H1 (cell line): Measurements from ENCODE around the gene PNMA6E. TPM values are rescaled to one million over a fixed set of nuclear protein-coding genes. Genes with fewer than 3 reads are reported as not detected.

Source experiments
- CTCF ChIA-PET: fragments of 300-600 bp; sonication (Branson Sonifier 250); formaldehyde crosslinking; loops from one replicate; lab custom pipeline; 2021; ENCODE audit not compliant: partially characterized antibody; lab: Charles Lee
- POLR2A ChIA-PET: fragments of 300-600 bp; sonication (Branson Sonifier 250); formaldehyde crosslinking; loops from one replicate; lab custom pipeline; 2021; ENCODE audit warnings: inconsistent platforms; ENCODE audit not compliant: partially characterized antibody; lab: Charles Lee
- DNase-seq, 2 experiments: peaks; one replicate each; pipeline versions ENCODE4 v3.0.0 to v3.0.0-alpha.2; 2010 to 2022; ENCODE audit warnings: low spot score in 2 of 2, low read depth in 1 of 2, mixed read lengths in 1 of 2
- FAIRE-seq: peaks from 2 replicates; lab custom pipeline; 2011; peaks lifted over from hg19 to GRCh38; lab: Jason Lieb, UNC
- H2AFZ ChIP-seq: 2 replicates; pipeline ENCODE4 v1.8.1; 2012; ENCODE audit warnings: low read length, inconsistent platforms
- H2AK5ac ChIP-seq: 2 replicates; pipeline ENCODE4 v1.6.1; 2013; ENCODE audit warnings: low read depth, low read length
- H2BK120ac ChIP-seq: replicated peaks from 2 replicates; pipeline ENCODE3; 2013; ENCODE audit warnings: low read depth, low read length, inconsistent platforms
- H2BK12ac ChIP-seq: 2 replicates; pipeline ENCODE4 v1.6.1; 2013; ENCODE audit warnings: low read depth, low read length
- H2BK15ac ChIP-seq: 2 replicates; pipeline ENCODE4 v1.6.1; 2013; ENCODE audit warnings: low read length
- H2BK20ac ChIP-seq: 2 replicates; pipeline ENCODE4 v1.6.1; 2013; ENCODE audit warnings: low read length
- H2BK5ac ChIP-seq: 2 replicates; pipeline ENCODE4 v1.6.1; 2013; ENCODE audit warnings: low read depth, low read length
- H3K14ac ChIP-seq: 2 replicates; pipeline ENCODE4 v1.6.1; 2013; ENCODE audit warnings: inconsistent platforms; ENCODE audit not compliant: insufficient read length
- H3K18ac ChIP-seq: 2 replicates; pipeline ENCODE4 v1.6.1; 2013; ENCODE audit warnings: low read length; ENCODE audit errors: extremely low read depth
- H3K23ac ChIP-seq: 2 replicates; pipeline ENCODE4 v1.6.1; 2013; ENCODE audit warnings: inconsistent platforms; ENCODE audit not compliant: insufficient read length
- H3K23me2 ChIP-seq: 2 replicates; pipeline ENCODE4 v1.6.1; 2013; ENCODE audit warnings: low read depth, low read length
- H3K27ac ChIP-seq: 2 replicates; pipeline ENCODE4 v1.6.1; 2011; ENCODE audit warnings: low read depth, low read length, inconsistent platforms
- H3K27me3 ChIP-seq, 4 experiments: replicated peaks in 1 of 4; 1 replicate in 1 of 4; 2 replicates in 3 of 4; pipeline versions ENCODE4 v1.6.1 to v1.8.1; 2011 to 2013; ENCODE audit warnings: low read length in 3 of 4, mild to moderate bottlenecking in 3 of 4, inconsistent platforms in 2 of 4, mixed read lengths in 2 of 4, moderate library complexity in 1 of 4; ENCODE audit not compliant: control insufficient read depth in 3 of 4, insufficient read depth in 3 of 4; ENCODE audit errors: extremely low read depth in 1 of 4
- H3K36me3 ChIP-seq, 4 experiments: 2 replicates each; pipeline versions ENCODE4 v1.6.1 to v1.8.1; 2011 to 2013; ENCODE audit warnings: mild to moderate bottlenecking in 4 of 4, low read length in 3 of 4, moderate library complexity in 2 of 4, control low read depth in 1 of 4, inconsistent platforms in 1 of 4; ENCODE audit not compliant: insufficient read depth in 4 of 4, control insufficient read depth in 2 of 4
- H3K4ac ChIP-seq: replicated peaks from 2 replicates; pipeline ENCODE3; 2013; ENCODE audit warnings: low read length, low read depth, mixed read lengths, inconsistent platforms; ENCODE audit not compliant: insufficient read length
- H3K4me1 ChIP-seq, 4 experiments: replicated peaks in 1 of 4; 1 replicate in 1 of 4; 2 replicates in 3 of 4; pipeline versions ENCODE4 v1.6.1 to v1.8.1; 2011 to 2013; ENCODE audit warnings: low read length in 3 of 4, inconsistent platforms in 2 of 4, mixed read lengths in 1 of 4; ENCODE audit not compliant: insufficient read depth in 4 of 4, control insufficient read depth in 3 of 4
- H3K4me2 ChIP-seq, 2 experiments: 2 replicates each; pipeline versions ENCODE4 v1.6.1 to v1.8.1; 2011 to 2013; ENCODE audit warnings: low read depth in 2 of 2, low read length in 2 of 2, control low read depth in 1 of 2, inconsistent platforms in 1 of 2, mild to moderate bottlenecking in 1 of 2; ENCODE audit not compliant: insufficient read depth in 1 of 2
- H3K4me3 ChIP-seq, 4 experiments: fragments of 200-600, 300-600 bp in 1 of 4; sonication (generic), shearing (Covaris generic), sonication (Bioruptor Twin) in 1 of 4; 2 replicates each; pipeline versions ENCODE4 v1.5.1 to v1.8.1; 2011 to 2016; ENCODE audit warnings: low read length in 4 of 4, low read depth in 3 of 4, control low read depth in 2 of 4, inconsistent platforms in 2 of 4, mild to moderate bottlenecking in 2 of 4, mixed read lengths in 1 of 4, moderate library complexity in 1 of 4; ENCODE audit not compliant: insufficient read depth in 2 of 4; ENCODE audit errors: extremely low read depth in 1 of 4
- H3K56ac ChIP-seq: replicated peaks from 2 replicates; pipeline ENCODE3; 2013; ENCODE audit warnings: low read depth, mild to moderate bottlenecking, mixed read lengths, low read length, inconsistent platforms; ENCODE audit not compliant: insufficient read length
- H3K79me1 ChIP-seq: 2 replicates; pipeline ENCODE4 v1.6.1; 2013; ENCODE audit warnings: low read depth, low read length, control low read depth
- H3K79me2 ChIP-seq, 2 experiments: 2 replicates each; pipeline versions ENCODE4 v1.6.1 to v1.8.1; 2012 to 2013; ENCODE audit warnings: low read length in 2 of 2, mild to moderate bottlenecking in 2 of 2, inconsistent platforms in 1 of 2; ENCODE audit not compliant: insufficient read depth in 2 of 2, control insufficient read depth in 1 of 2
- H3K9ac ChIP-seq, 4 experiments: replicated peaks in 1 of 4; 1 replicate in 1 of 4; 2 replicates in 3 of 4; pipeline versions ENCODE4 v1.6.1 to v1.8.1; 2011 to 2013; ENCODE audit warnings: low read depth in 3 of 4, low read length in 3 of 4, control low read depth in 2 of 4, mild to moderate bottlenecking in 2 of 4, moderate library complexity in 2 of 4, inconsistent platforms in 1 of 4; ENCODE audit errors: extremely low read depth in 1 of 4
- H3K9me3 ChIP-seq, 2 experiments: 2 replicates each; pipeline versions ENCODE4 v1.6.1 to v1.8.1; 2012 to 2013; ENCODE audit warnings: mild to moderate bottlenecking in 2 of 2, moderate library complexity in 2 of 2, control low read depth in 1 of 2, inconsistent platforms in 1 of 2, low read depth in 1 of 2, low read length in 1 of 2, mixed read lengths in 1 of 2; ENCODE audit not compliant: insufficient read depth in 2 of 2
- H4K20me1 ChIP-seq, 2 experiments: replicated peaks in 1 of 2; 2 replicates each; pipeline versions ENCODE3 to v1.8.1; 2011 to 2013; ENCODE audit warnings: inconsistent platforms in 2 of 2, low read length in 2 of 2, mild to moderate bottlenecking in 1 of 2; ENCODE audit not compliant: insufficient read depth in 2 of 2, control insufficient read depth in 1 of 2
- H4K5ac ChIP-seq: 2 replicates; pipeline ENCODE4 v1.6.1; 2013; ENCODE audit warnings: low read length, low read depth, mixed read lengths, inconsistent platforms; ENCODE audit not compliant: insufficient read length
- H4K8ac ChIP-seq: 2 replicates; pipeline ENCODE4 v1.8.0; 2013; ENCODE audit warnings: mild to moderate bottlenecking, moderate library complexity, low read length, inconsistent platforms; ENCODE audit not compliant: insufficient read depth; ENCODE audit errors: extremely low read depth
- H4K91ac ChIP-seq: replicated peaks from 2 replicates; pipeline ENCODE3; 2013; ENCODE audit warnings: low read length, mixed read lengths, inconsistent platforms; ENCODE audit not compliant: insufficient read length
- WGBS, 2 experiments: shearing (Covaris generic) in 1 of 2; methylation state at CpG; one replicate each; pipeline versions ENCODE4 v1.1.6 to v1.1.7; 2013 to 2015; ENCODE audit warnings: low lambda C conversion rate in 2 of 2, mixed read lengths in 2 of 2, inconsistent platforms in 1 of 2, low coverage in 1 of 2, missing lambda C conversion rate in 1 of 2; ENCODE audit not compliant: insufficient replicate concordance in 2 of 2, insufficient coverage in 1 of 2, insufficient read length in 1 of 2; ENCODE audit errors: extremely low coverage in 1 of 2, missing lambda C conversion rate in 1 of 2; 5-methylcytosine and 5-hydroxymethylcytosine counted together
- polyA plus RNA-seq, 7 experiments: library from polyadenylated mRNA; depleted of rRNA in 3 of 7; stranded (reverse) in 5 of 7; unstranded in 2 of 7; fragments of >200 nt in 5 of 7; fragments of 200-250 nt in 2 of 7; gene quantifications; 1 replicate in 5 of 7; 2 replicates in 1 of 7; 4 replicates in 1 of 7; pipeline versions ENCODE4 v1.2.1 to v1.2.3, GENCODE V29; 2011 to 2013; ENCODE audit warnings: missing spikeins in 2 of 7, mixed read lengths in 2 of 7
- total RNA-seq: library from RNA; stranded (reverse); fragmentation: NEBNext Ultra II Directional; extraction: Animal tissue kit (Norgen Biotek cat#: 25700); gene quantifications from 2 replicates; pipeline ENCODE4 v1.2.1, GENCODE V29; 2021

PNMA6E gene
- total and polyA plus RNA-seq, 2 of the 8 experiments (the other 6 are each of a cell fraction or from before 2014, with no cell fraction given), result not detected

DNA sequence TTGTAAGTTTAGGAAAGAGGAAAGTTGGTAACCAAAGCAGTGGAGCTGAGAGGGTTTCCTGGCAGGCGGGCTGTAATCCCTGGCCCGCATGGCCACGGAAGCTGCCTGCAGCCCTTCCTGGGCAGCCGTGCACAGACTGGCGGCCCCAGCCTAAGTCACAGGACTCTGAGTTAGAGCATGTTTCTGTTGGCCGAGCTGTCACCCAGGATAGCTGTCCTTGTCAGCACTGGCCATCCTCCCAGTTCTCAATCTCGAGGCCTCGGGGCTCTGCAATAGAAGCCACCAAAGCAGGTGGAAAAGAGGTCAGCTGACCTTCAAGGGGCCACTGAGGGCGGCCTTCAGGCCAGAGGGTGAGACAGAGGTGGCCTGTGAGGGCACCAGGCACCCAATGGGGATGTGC is 20.5 kb downstream of the PNMA6E start:
- no peak overlapping the region for H3K4me3 ChIP-seq
- H3K4ac ChIP-seq, result no peak overlapping the region
- DNase-seq, result no peak
- H2BK15ac ChIP-seq, result no peak overlapping the region
- peaks cover 0 to 4% (median 1%) of the 10 kb centered on the region in 4 experiments; a peak in 1 of 7 replicates for H3K4me1 ChIP-seq
- H3K27ac ChIP-seq, result no peak overlapping the region
- no peak overlapping the region for H2BK5ac ChIP-seq
- H3K9me3 ChIP-seq, result peaks cover 0 to 5% of the 10 kb centered on the region in 2 experiments; a peak in 1 of 4 replicates
- H3K36me3 ChIP-seq, result no peaks in the 10 kb centered on the region
- H4K5ac ChIP-seq, result no peak overlapping the region
- H3K79me1 ChIP-seq, result no peaks in the 10 kb centered on the region
- no peak overlapping the region for H3K4me2 ChIP-seq
- H2AK5ac ChIP-seq, result no peak overlapping the region
- no peak overlapping the region for H2AFZ ChIP-seq
- ChIA-PET POLR2A (no interaction called here), CTCF (interaction anchor here (1.1 to 1.7 kb wide), 2 partner anchors 12 to 27 kb away, joined by 3 to 7 read pairs; no protein-coding TSS in a partner anchor)
- no peaks in the 10 kb centered on the region for H3K27me3 ChIP-seq
- peaks cover 15% of the 10 kb centered on the region; the same call in 1 of the 2 replicates for H3K23me2 ChIP-seq
- no peak overlapping the region for H3K14ac ChIP-seq
- no peak overlapping the region for H2BK20ac ChIP-seq
- no peak for FAIRE-seq
- H3K56ac ChIP-seq, result no peak overlapping the region
- no peak overlapping the region for H4K91ac ChIP-seq
- H3K9ac ChIP-seq, result no peak overlapping the region
- H3K23ac ChIP-seq, result no peak overlapping the region
- H2BK120ac ChIP-seq, result no peak overlapping the region
- H4K8ac ChIP-seq, result no peak overlapping the region
- H3K79me2 ChIP-seq, result no peaks in the 10 kb centered on the region
- peaks cover 0 to 2% of the 10 kb centered on the region in 2 experiments for H4K20me1 ChIP-seq
- H3K18ac ChIP-seq, result no peak overlapping the region
- WGBS, 2 experiments, result 94% methylated on average over 7 of the region's 9 CpGs; no CpG with 5 or more reads in 1 of the 2 experiments
- H2BK12ac ChIP-seq, result no peak overlapping the region
